ENCODE measurements around the gene LEP.

GRCh38 chr7:128274246-128274883 is 33.3 kb downstream of the LEP start:
- no peak for TF ChIP-seq EZH2 (IDR thresholded peaks at IDR 0.05)
- TF ChIP-seq SP1 (IDR thresholded peaks at IDR 0.05; ENCODE audit: low read depth), result no peak
- TF ChIP-seq CTCF (IDR thresholded peaks at IDR 0.05 in 2 of 3, conservative IDR thresholded peaks at IDR 0.05 in 1 of 3; ENCODE audit: borderline replicate concordance in 1 of 3, insufficient read depth in 1 of 3, low read depth in 2 of 3, low read length in 2 of 3), result no peak
- no peak for TF ChIP-seq FOSL1 (IDR thresholded peaks at IDR 0.05; ENCODE audit: low read depth)
- no peak for TF ChIP-seq EGR1 (IDR thresholded peaks at IDR 0.05; ENCODE audit: low read depth)
- TF ChIP-seq POLR2AphosphoS5 (IDR thresholded peaks at IDR 0.05; ENCODE audit: low read depth, low read length), result no peak
- no peak for TF ChIP-seq SRF (IDR thresholded peaks at IDR 0.05; ENCODE audit: low read depth)
- TF ChIP-seq MAX (IDR thresholded peaks at IDR 0.05), result no peak
